DMS53 treated with DMSO at 0.1 percent for 48 hours (cell line): ENCODE results near the gene DHRS3.
A peak's percentile ranks its signal among the peaks of the same experiment; 100 is the strongest.
"Not testable (repeated sequence)": the region's sequence is repeated elsewhere in the genome, so short reads cannot be mapped to it uniquely, and the experiment has no call there.

ENCODE experiments used
- DNase-seq: peaks from one replicate; lab custom pipeline; 2025; ENCODE audit not compliant: unreplicated experiment; lab: John Stamatoyannopoulos, UW

The DHRS3 gene

DNA sequence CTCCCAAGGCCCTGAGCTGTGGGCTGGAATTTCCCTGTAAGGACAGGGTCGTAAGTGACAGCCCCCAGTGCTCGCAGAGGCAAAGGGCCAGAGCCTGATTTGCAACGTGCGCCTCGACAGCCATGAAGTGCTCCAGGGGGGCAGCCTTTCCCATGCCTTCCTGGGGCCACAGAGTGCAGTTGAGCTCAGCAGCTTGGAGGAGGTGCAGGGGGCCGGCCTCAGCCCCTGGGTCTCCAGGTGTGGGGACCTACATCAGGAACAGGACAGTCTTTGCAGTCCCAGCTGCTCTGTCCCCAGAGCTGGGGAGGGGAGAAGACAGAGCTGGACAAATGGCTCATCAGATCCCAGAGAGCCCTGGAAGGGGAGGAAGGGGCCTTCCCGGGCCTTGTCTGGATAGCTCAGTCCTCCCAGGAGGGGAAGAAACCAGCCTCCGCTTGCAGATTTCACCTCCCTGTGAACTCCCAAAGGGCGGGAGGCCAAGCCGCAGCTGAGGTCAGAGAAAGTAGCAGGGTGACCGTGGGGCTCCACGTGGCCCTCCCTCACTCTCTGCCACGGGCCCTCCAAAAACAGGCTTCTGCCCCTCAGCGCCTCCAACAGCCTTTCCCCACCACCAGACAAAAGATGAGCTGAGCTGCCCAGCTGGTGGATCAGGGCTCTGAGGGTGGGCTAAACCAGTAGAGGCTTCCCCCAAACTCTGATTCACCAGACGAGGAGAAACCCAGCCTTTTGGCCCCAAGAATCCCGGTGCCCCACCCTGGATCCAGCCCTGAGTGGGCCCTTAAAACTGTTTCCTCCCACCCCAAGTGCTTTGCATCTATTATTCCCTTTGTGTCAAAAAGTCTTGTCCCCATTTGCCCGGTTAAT is 76.5 kb downstream of the DHRS3 start:
- no peak for DNase-seq

DNA sequence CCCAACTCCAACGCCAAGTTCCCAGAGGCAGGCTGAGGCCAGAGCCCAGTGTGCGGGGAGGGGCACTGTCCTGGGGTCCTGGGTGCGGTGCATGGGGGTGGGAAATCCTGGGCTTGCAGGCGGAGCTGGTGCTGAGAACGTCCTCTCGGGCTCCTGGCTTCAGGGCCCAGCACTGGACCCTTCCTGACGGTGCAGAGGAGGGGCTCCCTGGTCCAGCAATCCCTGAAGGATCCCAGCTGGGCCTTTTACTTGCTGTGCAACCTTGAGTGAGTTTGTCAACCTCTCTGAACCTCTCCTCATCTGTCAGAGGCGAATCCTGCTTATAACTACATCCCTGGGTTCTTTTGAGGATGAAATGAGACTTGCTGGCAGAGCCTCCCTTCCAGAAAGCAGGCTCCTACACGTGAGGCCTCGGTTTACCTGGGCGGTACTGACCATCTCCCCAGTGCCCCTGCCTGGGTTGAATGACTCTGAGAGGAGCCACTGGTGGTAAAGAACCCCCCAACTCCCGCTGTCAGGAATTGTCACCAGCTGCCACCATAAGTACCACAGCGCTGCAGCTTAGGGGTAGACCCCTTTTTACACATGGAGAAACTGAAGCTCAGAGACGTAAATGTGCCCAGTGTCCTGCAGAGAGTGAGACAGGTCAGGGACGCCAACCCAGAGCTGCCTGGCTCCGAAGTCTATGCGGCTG is 77.3 kb downstream of the DHRS3 start:
- DNase-seq = no peak

DNA sequence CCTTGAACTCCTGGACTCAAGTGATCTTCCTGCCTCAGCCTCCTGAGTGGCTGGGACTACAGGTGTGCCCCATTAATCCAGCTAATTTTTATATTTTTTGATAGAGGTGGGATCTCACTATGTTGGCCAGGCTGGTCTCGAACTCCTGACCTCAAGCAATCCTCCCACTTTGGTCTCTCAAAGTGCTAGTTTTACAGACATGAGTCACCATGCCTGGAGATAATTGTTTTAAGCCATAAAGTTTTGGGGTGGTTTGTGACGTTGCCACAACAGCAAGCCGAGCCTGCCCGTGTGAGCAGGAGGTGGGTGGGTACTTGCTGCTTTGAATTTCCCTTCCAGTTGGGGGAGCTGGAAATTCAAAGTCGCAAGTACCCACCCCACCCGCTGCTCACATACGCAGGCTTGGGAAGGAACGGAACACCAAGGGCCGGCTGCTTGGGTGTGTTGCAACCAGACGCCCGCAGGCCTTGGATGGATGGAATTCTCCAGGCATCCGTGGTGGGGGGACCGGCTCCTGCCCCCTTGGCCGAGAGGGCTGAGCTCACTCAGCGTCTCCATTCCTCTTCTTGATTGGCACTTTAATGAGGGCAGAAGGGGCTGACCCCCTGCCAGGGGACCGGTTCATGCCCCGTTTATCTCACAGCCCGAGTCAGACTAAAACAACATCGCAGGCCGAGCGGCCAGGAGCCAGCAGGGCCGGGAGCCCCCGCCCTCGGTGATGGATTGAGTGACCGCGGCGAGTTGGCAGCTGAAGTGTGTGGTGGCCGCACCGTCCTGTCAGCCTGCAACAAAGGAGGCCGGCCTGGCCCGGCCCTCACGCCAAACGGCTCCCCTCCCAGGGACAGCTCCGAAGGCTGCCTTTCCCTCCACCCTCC is 78.1 kb downstream of the DHRS3 start:
- no peak for DNase-seq

DNA sequence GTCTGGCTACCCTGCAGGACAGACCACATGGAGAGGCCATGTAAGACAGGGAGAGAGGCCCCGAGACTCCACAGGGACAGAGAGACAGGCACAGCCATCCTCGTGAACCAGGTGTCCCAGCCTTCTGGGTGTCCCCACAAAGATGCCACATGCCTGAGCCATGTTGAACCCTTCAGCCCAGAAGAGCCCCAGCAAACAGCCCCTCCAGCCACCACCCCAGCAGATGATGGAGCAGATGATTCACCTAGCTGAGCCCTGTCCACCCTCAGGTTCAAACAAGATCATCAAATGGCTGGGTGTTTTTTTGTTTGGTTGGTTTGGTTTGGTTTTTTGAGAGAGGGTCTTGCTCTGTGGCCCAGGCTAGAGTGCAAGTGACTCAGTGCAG is 78.7 kb downstream of the DHRS3 start:
- no peak for DNase-seq

DNA sequence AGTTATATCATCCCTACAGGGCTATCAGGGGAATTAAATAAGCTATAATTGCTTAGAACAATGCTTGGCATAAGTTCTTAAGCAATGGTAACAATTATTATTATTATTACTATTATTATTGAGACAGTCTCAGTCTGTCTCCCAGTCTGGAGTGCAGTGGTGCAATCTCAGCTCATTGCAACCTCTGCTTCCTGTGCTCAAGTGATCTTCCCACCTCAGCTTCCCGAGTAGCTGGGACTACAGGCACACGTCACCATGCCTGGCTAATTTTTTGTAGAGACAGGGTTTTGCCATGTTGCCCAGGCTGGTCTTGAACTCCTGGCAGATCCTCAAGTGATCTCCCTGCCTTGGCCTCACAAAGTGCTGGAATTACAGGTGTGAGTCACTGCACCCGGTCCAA is 79.5 kb downstream of the DHRS3 start:
- not testable (repeated sequence) for DNase-seq

DNA sequence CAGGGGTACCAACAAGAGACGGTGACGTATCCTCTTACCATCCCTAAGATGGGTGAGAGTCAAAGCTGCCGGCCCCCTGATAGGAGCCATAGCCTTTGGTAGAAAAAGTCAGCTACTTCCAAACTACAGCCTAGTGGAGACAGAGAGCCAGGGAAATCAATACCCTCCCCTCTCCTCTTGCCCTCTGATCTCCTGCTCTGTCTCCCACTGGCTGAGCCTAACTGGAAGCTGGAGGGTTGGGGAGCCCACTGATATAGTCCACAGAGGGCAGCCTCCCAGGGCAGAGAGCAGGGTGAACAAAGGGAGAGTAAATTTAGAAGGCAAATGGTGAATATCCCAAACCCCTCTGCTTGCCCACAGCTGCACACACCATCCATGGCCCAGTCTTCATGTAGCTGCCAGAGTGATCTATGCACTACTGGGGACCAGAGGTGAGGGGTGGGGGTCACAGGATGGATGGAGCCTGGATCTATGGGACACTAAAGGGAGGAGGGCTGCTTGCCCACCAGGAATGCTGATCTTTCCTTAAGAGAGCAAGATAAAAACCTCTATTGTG is 80.0 kb downstream of the DHRS3 start:
- DNase-seq = no peak

DNA sequence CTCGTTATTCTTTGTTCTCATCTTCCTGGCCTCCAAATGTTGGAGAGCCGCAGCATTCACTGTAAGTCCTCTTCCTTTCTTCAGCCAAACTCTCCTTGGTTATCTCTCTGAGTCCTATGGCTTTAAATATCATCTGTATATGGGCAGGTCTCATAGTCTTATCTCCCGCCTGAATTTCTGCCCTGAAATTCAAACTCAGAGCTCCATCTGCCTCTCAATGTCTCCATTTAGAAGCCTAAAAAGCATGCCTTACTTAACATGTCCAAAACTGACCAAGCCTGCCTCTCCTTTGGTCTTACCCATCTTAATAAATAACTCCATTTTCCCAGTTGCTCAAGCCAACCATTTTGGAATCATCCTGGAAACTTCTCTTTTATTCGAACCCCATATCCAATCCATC is 80.7 kb downstream of the DHRS3 start:
- no peak for DNase-seq

DNA sequence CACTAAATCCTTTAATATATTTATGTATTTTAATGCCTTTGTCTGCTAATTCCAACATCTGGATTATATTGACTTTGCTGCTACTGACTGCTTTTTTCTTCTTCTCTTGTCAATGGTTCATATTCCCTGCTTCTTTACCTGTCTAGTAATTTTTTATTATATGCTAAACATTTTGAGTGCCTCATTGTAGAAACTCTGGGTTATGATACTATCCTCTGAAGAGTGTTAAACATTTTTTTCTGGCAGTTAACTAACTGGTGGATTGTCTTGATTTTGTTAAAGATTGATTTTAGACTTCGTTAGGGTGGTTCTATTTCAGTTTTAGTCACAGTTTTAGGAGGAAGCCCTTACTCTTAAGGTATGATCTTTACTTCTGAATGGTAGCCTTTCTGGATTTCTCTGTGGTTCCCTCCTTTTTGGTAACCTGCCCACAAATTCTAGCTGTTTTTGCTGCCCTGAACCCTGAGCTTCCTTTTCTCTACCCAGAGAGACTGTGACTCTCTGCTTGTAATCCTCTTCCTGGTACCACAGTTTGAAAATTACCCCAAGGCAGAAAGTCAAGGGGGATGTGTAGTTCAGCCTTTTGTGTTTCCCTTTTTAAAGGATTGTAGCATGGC is 81.9 kb downstream of the DHRS3 start:
- no peak for DNase-seq

DNA sequence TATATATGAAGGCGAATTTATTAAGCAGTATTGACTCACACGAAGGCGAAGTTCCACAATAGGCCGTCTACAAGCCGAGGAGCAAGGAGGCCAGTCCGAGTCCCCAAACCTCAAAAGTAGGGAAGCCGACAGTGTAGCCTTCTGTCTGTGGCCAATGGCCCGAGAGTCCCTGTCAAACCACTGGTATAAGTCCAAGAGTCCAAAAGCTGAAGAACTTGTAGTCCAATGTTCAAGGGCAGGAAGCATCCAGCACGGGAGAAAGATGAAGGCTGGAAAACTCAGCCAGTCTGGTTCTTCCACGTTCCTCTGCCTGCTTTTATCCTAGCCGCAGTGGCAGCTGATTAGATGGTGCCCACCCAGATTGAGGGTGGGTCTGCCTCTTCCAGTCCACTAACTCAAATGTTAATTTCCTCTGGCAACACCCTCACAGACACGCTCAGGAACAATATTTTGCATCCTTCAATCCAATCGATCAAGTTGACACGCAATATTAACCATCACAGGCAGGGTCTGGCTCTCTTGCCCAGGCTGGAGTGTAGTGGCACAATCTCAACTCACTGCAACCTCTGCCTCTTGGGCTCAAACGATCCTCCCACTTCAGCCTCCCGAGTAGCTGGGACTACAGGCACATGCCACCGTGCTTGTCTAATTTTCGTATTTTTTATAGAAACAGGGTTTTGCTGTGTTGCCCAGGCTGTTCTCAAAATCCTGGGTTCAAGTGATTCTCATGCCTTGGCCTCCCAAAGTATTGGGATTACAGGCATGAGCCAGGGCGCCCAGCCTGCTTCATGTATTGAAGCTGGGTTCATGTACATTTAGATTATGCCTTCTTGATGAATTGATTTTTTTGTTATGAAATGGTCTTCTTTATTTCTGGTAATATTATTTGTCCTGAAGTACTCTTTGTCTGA is 85.3 kb downstream of the DHRS3 start:
- no peak for DNase-seq

DNA sequence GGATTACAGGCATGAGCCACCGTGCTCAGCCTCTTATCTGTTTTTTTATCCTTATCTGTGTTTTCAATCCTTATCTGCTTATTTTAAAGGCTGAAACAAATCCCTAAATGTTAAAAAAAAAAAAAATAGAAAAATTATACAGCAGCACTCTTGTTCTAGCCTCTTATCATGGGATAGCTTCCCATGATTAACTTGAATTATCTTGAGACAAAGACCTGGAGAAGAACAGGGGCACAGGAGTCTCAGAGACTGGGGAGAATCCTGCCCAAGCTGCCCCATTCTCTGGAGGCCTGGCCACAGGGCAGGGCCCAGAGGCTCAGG is 86.9 kb downstream of the DHRS3 start:
- no peak for DNase-seq

DNA sequence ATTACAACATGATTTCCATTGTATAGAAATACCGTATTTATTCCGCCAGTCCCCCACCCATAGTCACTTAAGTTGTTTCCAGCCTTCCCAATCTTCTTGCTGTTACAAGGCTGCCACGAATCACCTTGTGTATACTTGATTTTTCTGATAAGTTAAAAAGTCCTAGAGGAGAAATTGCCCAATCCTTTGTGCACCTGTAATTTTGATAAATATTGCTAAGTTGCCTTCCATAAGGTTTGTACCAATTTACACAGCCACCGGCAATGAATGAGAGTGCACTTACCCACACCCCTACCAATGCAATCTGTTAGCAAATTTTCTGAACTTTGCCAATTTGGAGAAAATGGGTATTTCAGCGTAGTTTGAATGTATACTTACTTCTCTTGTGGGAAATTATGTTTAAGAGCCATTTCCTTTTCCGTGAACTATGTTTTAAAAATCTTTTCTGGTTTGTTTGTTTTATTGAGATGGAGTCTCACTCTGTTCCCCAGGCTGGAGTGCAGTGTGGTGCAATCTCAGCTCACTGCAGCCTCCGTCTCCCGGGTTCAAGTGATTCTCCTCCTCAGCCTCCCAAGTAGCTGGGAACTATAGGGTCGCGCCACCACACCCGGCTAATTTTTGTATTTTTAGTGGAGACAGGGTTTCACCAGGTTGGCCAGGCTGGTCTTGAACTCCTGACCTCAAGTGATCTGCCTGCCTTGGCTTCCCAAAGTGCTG is 87.4 kb downstream of the DHRS3 start:
- DNase-seq = no peak

DNA sequence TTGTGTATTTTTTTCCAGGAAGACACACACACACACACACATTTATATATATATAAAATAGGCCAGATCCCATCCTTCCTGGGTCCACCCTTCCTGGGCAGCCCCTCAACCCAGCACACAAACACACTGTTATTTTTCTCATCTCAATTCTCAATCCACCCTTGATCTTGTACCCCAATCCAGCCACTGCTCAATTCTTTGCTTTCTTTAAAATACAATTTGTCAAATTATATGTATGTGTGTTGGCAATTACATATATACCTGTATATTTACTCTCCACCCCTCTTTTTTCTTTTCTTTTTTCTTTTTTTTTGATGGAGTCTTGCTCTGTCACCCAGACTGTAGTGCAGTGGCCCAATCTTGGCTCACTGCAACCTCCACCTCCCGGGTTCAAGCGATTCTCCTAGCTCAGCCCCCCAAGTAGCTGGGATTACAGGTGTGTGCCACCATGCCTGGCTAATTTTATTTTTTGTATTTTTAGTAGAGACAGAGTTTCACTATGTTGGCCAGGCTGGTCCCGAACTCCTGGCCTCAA is 88.3 kb downstream of the DHRS3 start:
- DNase-seq = no peak

DNA sequence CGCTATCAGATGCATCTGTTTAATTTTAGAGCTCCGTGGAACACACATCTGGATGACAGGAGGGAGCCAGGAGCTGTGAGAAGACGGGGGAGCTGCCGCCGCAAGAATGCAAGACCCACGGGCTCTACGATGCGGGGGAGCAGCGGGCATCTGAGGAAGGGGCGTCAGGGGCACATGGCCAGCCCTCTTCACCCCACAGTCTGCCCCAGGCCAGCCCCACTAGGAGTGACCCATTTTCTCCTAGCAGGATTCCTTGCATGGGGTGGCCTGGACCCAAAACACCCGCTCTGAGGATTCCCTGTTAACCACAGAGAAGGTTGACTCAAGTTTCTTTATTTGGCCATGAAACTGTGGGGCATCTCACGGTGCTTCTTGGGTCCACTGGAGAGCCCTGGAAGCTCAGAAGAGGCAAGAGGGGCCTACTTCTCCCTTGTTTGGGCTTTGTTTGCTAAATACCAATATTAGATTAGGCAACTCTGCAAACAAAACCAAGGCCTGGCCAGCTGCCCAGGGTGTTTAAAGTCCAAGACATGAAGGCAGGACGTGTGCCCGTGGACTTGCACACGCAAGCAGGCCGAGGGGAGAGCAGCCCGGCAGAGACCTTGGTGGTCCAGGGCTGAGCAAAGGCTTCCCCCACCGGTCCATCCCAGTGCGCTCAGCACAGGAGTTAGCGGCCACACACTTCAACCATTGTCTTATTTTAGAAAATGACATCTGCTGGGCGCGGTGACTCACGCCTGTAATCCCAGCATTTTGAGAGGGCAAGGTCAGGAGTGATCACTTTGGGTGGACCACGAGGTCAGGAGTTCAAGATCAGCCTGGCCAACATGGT is 89.8 kb downstream of the DHRS3 start:
- DNase-seq = peak; percentile 81

DNA sequence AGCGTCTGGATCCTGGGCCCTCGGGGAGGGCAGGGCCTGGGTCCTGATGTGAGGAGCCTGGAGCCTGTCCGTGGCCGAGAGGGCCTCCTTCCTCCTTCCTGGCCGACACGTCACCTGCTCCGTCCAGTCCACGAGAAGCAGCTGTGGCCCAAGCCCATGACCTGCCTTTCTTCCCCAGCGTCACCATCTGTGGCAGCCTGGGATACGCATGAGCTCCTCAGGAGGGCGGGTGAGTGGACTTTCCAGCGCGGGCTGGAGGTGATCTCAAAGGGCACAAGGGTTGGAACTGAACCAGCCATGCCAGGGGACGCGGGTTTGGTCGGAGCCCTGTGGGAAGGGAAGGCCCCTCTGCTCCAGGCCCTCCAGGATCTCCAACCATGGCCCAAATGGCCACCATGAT is 90.4 kb downstream of the DHRS3 start:
- DNase-seq = peak; percentile 66

DNA sequence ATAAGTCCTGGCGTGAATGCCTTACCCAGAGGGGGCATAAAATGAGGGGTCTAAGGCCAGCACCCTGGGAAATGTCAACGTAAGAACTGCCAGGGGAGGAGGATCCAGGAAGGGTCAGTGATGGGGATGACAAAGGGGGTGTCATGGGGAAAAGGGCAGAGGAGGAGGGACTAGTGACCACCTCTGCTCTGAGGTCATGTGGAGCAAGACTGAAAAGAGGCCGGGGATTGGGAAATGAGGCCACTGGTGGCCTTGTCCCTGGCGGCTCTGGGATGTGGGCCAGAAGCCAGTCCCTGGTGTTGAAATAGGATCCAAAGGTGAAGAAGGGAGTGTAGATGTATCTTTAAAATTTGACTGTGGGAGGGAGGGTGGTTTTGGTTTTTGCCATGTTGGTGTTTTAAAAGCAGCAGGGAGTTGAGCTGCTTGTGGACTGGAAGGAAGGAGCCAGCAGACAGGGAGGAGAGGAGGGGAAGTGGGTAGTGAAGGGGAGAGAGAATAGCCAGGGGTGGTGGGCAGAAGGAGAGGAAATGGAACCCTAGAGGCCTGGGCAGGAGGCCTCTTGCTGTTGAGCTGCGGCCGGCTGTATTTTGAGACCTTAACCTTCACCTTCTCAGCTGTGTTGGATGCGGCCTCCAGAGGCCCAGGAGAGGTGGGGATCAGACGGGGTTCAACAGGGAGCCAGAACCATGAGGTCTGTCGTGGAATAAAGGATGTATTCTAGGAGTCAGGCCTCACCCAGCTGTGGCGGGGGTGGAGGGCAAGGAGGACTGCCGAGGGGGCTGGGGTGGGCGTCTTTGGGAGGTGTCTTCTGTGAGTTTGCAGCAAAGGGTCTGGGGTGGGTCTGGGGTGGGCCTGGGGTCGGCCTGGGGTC is 92.5 kb downstream of the DHRS3 start:
- no peak for DNase-seq

DNA sequence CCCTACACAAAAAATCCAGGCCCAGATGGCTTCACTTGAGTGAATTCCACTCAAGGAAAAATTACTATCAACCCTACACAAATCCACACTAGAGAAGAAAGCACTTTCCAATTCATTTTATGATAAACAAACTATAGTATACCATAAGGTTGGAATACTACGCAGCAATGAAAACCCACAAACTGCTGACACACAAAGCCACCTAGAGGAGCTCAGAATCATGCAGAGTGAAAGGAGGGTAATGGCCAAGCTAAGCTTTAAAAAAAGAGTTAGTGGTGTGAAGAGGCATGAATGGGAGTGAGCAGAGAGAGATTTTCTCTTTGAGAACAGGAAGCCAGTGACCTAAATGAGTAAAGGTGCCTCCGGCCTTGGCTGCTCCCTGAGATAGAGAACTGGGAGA is 93.7 kb downstream of the DHRS3 start:
- DNase-seq = no peak

DNA sequence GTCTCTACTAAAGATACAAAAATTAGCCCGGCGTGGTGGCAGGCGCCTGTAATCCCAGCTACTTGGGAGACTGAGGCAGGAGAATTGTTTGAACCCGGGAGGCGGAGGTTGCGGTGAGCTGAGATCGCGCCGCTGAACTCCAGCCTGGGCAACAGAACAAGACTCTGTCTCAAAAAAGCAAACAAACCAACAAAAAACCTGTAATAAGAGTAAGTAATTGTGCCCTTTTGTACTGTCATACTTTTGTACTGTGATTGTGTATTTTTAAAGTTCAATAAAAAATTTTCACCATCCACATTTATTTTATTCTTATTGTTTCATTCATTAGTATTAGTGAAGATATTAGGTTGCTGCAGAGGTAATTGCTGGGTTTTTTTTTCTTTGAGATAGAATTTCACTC is 95.2 kb downstream of the DHRS3 start:
- not testable (repeated sequence) for DNase-seq
